GM18867 (cell line): ENCODE results near the gene GNAI1.
"Not testable (repeated sequence)": the region's sequence is repeated elsewhere in the genome, so short reads cannot be mapped to it uniquely, and the experiment has no call there.

Experiments used
- ATAC-seq: cut with Tn5 transposase; IDR thresholded peaks from one replicate; pipeline ENCODE4 v1.9.1; 2021; ENCODE audit warnings: mild to moderate bottlenecking, moderate library complexity; ENCODE audit not compliant: unreplicated experiment

Gene GNAI1

DNA sequence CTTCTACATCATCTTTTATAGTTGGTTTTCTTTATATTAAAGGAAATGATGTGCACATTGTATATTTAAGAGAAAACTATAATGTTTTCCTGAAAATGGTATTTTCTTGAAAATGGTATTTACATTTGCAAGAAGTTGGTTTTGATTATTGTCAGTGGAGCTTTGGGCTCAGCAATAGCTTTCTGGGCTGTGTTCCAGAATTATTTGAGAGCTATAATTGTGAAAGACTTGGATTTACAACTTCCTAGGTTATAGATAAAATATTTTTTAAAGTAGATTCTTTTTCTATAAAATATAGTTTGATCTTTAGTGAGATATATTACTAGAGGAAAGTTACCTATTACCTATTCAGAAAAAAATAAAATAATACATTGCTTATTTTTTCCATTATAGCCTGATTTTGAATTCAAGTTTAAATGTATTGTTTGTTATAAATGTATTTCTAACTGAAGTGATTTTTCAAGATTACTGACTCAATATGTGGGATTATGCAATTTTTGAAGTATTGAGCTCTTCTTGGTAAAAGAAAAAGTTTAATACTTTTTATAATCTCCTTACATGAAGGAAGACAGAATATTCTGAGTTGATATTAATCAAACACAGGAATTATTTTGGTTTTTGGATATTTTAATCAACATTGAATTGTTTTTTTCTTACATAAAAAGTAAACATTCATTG is 20.2 kb downstream of the GNAI1 start:
- ATAC-seq = no peak

DNA sequence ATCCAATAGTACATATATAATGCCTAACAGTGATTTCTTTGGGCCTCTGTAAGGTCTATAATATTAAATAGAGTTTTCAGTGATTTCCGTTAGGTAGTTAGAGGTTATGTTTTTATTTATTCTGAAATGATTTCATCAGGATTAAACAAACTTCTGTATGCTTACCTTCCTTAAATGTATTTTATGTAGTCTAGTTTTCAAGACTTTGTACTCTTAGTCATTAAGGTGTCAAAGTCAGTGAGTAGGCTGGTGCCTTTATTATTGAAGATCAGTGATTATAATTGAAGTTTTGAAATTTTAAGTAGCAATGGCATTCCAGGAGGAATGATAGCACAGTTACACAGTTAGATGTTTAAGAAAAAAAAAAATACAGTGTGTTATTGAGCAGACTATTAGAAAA is 20.7 kb downstream of the GNAI1 start:
- ATAC-seq = no peak

DNA sequence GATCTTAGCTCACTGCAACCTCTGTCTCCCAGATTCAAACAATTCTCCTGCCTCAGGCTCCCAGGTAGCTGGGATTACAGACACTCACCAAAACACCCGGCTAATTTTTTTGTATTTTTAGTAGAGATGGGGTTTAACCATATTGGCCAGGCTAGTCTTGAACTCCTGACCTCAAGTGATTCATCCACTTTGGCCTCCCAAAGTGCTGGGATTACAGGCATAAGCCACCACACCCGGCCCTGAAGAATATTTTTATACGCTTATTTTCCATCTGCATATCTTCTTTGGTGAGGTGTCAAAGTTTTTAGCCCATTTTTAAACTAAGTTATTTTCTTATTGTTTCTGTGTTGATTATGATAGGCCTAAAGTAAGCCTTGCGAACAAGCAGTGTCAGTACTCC is 23.1 kb downstream of the GNAI1 start:
- not testable (repeated sequence) for ATAC-seq

DNA sequence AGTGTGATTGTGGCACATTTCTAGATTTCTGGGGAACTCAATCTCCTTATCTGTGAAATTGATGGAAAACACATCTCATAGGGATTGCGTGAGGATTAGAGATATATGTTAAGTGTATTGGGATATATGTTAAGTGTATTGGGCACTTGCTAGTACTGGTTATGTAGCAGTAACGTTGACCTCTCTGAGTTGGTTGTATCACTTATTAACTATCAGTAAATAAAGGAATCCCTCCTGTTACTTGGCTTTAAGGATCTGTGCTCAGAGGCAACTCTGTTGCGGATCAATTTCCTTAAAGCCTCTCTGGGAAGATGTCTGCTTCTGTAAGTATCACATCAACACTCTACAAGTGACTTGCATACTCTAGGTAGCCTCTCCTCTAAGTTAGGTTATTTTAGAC is 25.2 kb downstream of the GNAI1 start:
- no peak for ATAC-seq

DNA sequence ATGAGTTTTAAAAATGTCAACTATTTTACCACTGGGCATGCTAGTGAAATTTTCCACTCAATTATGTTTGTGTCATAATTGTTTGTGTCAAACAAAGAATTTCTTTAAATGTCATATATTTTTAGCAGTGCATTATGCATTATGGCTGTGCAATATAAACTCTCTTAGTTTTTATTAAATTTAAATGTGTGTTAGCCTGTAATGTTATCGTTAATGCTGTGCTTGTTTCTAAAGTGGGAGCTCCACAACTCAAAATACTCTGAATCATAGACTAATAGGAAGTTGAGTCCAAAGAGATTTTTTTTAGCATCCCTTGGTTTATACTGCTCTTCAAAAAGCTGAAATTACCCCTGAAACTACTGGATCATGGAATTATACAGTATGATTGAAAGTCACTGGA is 26.8 kb downstream of the GNAI1 start:
- ATAC-seq = no peak

DNA sequence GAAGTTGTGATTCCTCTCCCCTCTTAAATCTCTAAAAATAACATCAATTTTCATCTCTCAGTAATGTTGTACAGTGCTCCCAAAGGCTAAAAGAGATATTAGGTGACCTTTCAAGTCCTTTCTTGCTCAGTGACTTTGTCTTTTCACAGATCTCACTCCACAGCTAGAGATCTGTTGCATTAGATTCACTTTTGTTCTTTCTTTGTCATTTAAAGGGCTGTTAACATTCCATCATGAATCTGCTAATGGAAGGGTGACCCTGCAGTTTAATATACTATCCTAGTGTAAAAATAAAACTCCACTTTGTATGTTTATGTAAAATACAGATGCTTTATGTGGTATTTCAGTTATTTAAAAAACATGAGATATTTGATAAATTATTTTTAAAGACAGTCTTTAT is 30.5 kb downstream of the GNAI1 start:
- no peak for ATAC-seq

DNA sequence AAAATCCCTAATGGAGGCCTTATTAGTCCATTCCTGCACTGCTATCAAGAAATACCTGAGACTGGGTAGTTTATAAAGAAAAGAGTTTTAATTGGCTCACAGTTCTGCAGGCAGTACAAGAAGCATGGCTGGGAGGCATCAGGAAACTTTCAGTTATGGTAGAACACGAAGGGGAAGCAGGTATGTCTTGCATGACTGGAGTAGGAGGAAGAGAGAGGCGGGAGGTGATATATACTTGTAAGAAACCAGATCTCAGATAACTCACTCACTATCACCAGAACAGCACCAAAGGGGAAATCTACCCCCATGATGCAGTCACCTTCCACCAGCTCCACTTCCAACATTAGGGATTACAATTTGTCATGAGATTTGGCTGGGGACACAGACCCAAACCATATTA is 35.8 kb downstream of the GNAI1 start:
- ATAC-seq = no peak

DNA sequence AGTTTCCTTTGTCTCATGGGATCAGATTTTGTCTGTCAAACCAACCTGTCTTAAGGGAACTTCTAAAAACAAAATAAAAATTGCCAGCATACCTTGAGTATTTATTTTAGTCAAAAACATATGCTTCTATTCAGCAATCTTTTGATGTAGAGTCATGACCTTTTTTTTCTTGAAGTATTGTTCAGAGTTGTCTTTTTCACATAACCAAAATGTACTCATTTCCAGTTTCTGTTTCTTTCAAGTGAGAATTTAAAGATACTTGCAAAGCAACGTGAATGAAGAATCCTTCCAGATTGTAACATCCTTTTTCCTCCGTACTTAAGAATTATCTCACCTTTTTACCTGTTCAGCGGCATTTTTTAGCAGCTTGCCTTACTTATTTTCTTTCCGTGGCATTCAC is 37.8 kb downstream of the GNAI1 start:
- no peak for ATAC-seq

DNA sequence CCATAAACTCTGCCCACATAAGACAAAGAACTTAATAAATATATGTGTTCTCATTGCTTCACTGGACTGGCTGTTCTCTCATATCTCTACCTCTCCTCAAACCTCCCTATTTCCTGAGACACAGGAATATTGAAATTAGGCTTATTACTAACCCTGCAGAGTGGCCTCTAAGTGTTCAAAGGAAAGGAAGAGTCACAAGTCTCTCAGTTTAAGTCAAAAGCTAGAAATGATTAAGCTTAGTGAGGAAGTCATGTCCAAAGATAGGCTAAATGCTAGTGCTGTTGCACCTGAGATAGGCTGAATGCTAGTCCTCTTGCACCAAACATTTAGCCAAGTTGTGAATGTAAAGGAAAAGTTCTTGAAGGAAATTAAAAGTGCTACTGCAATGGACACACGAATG is 41.1 kb downstream of the GNAI1 start:
- no peak for ATAC-seq

DNA sequence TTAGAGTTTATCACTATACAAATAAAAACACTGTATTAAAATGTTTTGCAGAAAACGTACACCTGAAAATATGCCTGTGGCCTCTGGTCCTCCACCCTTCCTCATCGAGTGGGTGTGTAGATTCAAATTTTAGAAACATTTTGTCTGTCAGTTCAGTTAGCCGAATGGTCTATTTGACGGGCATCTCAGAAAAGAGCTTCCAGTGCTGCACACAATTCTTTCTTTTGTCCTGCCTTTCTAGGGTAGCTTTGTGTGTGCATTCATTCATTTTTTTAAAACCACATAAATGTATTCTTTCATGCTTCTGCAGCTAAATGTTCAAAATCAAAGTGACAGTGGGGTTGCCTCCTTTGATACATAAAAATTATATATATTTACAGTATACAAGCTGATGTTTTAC is 46.8 kb downstream of the GNAI1 start:
- no peak for ATAC-seq

DNA sequence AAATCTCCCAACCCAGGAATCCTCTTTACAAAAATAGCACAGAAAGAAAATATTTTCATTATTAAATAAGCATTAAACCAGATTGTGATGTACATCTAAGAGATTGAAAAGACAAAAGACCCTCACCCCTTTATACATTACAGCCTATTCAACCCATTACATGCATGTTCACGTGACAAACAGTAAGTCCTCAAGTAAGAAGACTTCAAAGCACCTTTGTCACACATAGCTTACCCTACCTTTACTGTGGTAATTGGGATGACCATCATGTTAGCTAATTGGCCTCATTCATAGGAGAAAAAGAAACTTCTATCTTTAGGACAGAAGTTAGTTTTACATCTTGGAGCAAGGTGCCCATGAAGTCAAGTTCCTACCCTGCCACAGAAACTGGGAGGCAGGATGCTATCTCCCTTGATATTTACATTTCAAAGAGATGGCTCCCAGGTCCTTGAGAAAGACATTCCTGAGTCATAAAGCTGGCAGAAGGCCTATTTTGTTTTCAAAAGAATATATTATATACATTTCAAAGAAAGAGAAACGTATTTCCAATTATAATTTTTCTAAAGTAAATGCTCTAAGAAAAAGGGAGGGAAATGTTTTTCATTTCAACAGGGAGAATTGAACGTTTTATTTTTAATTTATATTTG is 48.1 kb downstream of the GNAI1 start:
- no peak for ATAC-seq

DNA sequence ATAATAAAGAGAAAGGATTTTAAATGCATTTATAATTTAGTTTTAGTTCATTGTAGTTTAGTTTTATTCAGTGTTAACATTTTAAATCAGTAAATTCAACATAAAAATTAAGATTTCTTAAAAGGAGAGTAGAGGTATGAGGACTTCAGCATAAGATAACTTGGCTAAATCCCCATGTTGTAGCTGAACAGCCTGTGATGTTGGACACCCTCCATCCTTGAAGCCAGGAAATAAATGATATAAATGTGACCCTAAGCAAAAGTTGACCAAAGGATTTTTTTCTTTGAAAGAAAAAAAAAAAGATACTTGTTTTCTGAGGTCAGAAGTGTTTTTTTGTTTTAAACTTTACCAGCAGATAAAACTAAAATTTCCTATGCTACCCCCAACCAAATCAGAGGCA is 48.7 kb downstream of the GNAI1 start:
- no peak for ATAC-seq

DNA sequence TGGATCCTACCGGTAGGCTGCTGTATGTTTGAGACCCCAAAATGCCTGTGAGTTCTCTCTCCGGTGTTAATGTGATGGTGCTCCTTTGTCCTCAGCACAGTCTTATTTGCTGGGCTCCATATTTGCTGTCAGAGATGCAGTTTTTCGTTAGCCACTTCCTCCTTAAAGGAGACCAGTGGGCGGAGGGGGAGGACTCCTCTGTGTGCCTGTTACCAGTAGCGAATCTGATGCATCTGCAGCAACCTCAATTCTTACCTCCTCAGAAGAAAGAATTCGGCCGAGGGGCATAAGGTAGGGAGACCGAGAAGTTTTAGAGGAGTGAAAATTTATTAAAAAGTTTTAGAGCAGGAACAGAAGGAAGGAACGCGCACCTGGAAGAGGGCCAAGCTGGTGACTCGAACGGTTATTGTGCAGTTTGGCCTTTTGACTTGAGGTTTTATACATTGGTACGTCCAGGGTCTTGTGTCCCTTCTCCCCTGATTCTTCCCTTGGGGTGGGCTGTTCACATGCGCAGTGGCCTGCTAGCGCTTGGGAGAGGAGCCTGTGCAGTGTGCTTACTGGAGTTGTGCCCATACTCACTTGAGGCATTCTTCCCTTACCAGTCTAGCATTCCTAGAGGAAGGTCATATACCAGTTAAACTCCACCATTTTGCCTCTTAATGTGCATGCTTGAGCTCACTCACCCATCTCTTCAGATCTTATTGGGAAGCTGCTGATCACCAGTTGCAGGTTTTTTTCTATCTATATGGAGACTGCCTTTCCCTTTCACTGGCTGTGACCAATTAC is 49.5 kb downstream of the GNAI1 start:
- ATAC-seq = no peak

DNA sequence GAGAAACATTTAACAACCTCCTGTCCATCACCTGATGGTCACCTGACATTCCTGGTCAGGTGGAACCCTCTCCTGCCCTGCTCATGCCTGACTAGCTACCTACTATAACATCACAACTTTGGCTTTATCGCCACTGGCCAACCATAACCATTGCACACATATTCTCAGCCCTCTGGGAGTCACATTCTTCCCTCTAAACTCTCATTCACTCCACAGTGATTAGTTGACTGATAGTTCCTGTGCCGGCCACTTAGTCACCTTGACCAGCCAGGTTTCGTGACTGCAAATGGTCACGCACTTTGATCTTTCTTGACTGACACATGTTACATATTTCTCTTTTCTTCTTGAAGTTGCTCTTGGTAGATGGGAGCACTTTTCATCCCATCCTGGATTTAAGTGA is 50.1 kb downstream of the GNAI1 start:
- no peak for ATAC-seq

DNA sequence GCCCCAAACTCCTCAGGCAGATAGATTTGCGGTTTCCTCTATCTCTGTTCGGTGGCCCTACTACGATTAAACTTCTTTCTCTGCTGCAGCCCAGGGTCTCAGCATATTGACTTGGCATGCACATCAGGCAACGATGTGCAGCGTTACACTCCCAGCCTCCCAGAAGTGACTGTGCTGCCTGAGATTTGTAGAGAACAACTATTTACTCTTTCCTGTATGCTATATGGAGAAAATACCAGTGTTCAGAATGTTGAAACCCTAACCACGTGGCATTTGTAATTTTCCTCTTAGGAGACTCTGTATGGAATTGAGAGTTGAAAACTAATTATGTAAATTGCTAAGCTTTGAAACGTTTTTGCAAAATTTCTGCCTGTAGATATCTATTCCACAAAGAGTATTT is 50.9 kb downstream of the GNAI1 start:
- ATAC-seq = no peak

DNA sequence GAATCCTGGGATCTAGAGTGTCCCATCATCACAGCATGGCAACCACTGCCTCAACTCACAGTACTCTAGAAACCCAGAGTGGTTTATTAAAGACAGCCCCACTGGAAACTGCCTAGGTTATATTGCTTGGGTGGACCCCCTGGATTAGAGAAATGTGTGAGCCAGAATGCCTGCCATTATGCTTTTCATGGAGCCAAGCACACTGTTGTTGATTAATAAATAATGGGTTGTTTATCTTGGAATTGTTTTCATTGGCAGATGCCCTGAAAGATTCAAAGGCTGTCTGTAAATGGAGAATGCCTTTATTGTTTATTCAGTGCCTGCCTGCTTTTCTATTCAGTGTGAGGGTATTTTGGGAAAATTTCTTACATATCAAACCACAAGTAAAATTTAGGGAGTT is 52.1 kb downstream of the GNAI1 start:
- ATAC-seq = no peak

DNA sequence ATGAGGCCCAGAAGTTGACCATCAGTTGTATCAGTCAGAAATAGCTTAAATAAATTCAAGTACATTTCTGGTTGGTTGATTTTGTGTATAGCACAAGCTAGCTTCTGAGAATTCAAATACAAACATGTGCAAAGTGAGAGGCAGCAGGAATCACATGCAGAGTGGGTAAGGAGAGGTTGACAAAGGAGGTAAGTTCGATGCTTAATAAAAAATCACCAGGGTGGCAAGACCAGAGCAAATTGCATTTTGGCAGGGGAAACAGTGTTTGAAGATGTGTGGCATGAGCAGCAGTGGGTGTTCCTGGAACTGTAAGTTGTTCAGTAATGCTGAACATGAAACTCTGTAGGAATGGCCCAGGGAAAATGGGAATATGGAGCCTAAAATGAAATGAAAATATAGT is 52.6 kb downstream of the GNAI1 start:
- ATAC-seq = no peak

DNA sequence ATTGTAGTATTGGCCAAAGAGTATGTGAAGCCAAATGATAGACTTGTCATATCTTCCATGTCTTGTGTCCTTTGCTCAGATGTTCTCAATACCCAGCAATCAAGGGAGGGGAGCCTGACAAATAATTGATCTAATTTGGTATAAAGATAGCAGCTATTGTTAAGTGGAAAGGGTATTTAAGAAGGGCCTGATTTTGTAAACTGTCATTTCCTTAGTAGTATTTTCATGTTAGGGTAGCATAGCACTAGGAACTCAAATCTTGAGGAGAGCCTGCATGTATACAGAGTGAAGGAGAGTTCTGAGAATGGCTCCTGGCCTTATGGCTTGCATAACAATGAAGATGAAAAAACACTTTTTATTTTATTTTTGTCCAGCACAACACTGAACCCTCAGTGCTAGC is 53.1 kb downstream of the GNAI1 start:
- ATAC-seq = no peak

DNA sequence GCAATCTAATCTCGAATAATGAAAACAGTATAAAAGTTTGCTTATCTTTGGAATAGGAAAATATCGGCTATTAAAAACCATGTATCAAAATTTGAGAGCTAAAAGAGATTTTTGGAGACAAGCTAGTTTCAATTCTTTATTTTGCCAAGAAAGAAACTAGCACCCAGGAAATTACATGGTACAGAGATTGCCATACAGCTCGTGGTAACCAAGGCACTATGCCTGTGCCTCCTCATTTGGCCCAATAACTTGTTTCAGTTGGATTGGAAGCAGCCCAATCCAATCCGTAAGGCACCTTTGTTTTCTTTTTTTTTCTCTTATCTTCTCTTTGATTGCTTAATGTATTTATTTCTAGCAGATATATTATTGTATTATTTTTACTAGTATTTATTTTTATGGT is 55.0 kb downstream of the GNAI1 start:
- no peak for ATAC-seq

DNA sequence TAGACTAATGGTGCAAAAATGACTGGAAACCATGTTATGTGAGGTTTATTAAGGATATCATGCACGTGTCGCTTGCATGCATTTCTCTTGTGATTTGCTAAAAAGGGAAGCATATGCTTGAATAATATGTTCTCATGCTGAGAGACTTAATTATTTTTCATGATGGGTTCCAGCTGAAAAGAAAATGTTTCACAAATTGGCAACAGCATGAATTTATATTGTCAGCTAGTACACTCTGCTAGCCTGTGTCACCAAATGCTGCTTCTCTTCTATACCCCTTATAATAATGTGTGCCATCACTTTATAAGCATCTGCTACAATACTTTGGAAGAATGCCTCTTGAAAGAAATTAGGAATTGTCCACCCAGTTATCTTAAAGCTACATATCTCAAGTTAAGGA is 63.0 kb downstream of the GNAI1 start:
- ATAC-seq = no peak

DNA sequence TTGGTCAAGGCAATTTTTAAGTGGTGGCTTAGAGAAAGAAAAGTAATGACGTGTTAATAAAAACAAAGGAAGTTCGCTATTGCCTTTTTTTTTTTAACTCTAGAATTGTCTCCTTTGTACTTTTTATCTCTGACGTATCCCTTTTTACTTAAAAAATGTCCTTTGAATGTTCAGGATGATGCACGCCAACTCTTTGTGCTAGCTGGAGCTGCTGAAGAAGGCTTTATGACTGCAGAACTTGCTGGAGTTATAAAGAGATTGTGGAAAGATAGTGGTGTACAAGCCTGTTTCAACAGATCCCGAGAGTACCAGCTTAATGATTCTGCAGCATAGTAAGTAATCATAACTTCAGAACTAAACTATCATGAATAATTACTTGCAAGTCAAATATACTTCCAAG is 64.4 kb downstream of the GNAI1 start:
- no peak for ATAC-seq

DNA sequence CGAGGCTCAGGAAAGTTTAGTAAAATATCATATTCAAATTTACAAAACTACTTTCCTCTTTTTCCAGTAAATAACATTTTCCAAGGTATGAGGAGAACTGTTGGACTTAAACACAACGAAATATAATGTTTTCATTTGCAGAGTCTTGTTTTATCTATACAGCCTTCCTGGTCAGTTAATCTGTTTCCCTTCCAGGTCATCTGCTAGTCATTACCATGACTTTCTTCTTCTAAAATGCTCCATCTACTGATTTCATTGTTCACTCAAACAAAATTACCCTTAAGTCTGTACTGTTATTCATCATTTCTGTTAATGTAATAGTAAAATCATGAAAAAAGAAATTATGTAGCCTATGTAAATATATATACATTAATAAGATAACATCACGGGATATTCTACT is 69.8 kb downstream of the GNAI1 start:
- no peak for ATAC-seq
